ENCODE measurements around the gene SPEG.
A peak's percentile ranks its signal among the peaks of the same experiment; 100 is the strongest.

The SPEG gene

DNA sequence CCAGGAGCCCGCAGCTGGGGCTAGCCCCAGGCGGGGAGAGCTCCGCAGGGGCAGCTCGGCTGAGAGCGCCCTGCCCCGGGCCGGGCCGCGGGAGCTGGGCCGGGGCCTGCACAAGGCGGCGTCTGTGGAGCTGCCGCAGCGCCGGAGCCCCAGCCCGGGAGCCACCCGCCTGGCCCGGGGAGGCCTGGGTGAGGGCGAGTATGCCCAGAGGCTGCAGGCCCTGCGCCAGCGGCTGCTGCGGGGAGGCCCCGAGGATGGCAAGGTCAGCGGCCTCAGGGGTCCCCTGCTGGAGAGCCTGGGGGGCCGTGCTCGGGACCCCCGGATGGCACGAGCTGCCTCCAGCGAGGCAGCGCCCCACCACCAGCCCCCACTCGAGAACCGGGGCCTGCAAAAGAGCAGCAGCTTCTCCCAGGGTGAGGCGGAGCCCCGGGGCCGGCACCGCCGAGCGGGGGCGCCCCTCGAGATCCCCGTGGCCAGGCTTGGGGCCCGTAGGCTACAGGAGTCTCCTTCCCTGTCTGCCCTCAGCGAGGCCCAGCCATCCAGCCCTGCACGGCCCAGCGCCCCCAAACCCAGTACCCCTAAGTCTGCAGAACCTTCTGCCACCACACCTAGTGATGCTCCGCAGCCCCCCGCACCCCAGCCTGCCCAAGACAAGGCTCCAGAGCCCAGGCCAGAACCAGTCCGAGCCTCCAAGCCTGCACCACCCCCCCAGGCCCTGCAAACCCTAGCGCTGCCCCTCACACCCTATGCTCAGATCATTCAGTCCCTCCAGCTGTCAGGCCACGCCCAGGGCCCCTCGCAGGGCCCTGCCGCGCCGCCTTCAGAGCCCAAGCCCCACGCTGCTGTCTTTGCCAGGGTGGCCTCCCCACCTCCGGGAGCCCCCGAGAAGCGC, 49.1 kb downstream of the SPEG start:
- no peak for DNase-seq

DNA sequence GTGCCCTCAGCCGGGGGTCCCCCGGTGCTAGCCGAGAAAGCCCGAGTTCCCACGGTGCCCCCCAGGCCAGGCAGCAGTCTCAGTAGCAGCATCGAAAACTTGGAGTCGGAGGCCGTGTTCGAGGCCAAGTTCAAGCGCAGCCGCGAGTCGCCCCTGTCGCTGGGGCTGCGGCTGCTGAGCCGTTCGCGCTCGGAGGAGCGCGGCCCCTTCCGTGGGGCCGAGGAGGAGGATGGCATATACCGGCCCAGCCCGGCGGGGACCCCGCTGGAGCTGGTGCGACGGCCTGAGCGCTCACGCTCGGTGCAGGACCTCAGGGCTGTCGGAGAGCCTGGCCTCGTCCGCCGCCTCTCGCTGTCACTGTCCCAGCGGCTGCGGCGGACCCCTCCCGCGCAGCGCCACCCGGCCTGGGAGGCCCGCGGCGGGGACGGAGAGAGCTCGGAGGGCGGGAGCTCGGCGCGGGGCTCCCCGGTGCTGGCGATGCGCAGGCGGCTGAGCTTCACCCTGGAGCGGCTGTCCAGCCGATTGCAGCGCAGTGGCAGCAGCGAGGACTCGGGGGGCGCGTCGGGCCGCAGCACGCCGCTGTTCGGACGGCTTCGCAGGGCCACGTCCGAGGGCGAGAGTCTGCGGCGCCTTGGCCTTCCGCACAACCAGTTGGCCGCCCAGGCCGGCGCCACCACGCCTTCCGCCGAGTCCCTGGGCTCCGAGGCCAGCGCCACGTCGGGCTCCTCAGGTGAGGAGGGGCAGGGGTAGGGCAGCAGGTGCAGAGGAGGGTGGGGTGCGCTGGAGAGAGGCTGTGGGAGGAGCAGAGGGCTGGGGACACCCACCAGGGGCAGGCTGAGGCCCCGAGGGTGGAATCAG, 49.9 kb downstream of the SPEG start:
- DNase-seq: no peak

DNA sequence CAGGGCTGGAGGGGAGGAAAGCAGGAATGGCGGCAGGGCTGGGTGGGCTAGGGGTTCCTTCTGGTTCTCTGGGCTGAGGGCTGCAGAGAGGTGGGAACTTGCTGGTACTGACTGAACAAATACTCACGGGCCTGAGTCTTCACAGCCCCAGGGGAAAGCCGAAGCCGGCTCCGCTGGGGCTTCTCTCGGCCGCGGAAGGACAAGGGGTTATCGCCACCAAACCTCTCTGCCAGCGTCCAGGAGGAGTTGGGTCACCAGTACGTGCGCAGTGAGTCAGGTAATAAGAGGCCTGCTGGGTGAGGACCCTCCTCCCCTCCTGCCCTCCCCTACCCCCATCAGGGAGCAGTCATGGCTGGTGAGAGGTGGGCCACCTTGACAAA, 50.5 kb downstream of the SPEG start:
- no peak for DNase-seq

DNA sequence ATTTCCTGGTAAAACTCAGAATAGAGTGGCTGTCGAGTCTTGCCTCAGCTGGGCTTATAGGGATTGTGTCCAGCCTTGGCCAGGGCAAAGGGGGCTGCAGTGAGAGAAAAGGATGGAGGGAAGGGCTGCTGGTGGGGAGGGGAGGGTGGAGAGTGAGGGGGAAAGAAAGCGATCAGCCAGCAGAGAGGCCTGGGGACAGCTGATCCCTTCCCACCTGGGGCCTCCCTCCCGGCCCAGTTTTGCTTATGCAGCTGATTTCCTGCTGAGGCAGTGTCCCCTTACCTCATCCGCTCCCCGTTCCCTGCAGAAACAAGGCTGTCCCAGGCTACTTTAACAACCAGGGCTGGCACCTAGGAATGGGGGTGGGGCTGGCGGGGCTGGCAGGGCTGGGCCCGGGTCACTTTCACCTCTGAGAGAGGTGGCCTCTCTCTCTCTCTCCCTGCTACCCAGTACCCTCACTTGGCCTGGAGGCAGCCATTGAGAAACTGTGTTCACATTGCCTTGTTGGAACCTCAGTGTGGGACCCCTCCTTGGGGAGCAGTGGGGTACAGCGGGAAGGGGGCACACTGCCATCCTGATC, 51.8 kb downstream of the SPEG start:
- no peak for DNase-seq

DNA sequence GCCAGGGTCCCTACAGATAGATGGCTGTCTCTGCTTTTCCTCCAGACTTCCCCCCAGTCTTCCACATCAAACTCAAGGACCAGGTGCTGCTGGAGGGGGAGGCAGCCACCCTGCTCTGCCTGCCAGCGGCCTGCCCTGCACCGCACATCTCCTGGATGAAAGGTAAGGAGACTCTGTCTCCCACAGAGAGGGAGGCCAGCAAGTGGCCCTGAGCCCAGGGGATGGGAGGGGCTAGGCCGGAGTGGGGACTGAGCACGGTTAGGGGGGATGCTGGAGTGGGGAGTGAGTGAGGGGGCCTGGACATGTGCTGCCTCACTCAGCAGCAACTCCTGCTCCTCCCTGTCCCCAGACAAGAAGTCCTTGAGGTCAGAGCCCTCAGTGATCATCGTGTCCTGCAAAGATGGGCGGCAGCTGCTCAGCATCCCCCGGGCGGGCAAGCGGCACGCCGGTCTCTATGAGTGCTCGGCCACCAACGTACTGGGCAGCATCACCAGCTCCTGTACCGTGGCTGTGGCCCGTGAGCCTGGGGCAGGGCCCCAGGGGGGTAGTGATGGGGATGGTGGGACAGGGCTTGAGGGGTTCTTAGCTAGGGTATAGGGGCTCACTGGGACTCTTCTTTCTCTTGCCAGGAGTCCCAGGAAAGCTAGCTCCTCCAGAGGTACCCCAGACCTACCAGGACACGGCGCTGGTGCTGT, 53.7 kb downstream of the SPEG start:
- DNase-seq: no peak

DNA sequence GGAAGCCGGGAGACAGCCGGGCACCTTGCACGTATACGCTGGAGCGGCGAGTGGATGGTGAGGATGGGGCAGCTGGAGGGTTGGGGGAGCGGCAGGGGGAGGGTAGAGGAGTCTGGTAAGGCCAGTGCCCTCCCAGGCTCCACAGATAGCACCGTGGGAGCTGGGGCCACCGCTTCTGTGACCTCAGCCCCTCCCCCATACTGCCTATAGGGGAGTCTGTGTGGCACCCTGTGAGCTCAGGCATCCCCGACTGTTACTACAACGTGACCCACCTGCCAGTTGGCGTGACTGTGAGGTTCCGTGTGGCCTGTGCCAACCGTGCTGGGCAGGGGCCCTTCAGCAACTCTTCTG, 54.2 kb downstream of the SPEG start:
- no peak for DNase-seq

DNA sequence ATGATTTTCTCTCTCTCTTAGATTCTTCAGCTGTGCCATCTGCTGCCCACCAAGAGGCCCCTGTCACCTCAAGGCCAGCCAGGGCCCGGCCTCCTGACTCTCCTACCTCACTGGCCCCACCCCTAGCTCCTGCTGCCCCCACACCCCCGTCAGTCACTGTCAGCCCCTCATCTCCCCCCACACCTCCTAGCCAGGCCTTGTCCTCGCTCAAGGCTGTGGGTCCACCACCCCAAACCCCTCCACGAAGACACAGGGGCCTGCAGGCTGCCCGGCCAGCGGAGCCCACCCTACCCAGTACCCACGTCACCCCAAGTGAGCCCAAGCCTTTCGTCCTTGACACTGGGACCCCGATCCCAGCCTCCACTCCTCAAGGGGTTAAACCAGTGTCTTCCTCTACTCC, 54.7 kb downstream of the SPEG start:
- DNase-seq: no peak

DNA sequence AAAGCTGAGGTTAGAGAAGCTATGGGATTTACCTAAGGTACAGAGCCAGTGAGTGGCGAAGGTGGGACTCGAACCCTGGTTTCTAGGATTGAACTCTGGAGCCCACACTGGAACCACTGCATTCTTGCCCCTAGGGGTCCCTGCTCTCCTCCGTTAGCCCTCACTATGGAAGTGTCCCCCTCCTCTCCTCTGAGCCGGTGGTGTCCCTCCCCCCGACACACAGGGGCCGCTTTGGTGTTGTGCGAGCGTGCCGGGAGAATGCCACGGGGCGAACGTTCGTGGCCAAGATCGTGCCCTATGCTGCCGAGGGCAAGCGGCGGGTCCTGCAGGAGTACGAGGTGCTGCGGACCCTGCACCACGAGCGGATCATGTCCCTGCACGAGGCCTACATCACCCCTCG, 55.5 kb downstream of the SPEG start:
- DNase-seq: no peak

DNA sequence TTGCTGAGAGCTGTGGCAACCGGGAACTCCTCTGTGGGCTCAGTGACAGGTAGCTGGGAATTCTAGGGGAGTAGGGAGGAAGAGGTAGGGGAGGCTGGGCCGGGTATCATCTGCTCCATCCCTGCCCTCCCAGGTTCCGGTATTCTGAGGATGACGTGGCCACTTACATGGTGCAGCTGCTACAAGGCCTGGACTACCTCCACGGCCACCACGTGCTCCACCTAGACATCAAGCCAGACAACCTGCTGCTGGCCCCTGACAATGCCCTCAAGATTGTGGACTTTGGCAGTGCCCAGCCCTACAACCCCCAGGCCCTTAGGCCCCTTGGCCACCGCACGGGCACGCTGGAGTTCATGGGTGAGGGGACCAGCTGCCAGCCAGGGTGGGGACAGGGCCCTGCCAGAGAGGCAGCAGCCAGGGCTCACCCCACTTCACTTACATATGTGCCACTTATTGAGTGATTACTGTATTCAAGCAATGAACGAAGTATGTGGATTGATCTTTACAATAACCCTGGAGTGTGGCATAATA, 56.0 kb downstream of the SPEG start:
- no peak for DNase-seq

DNA sequence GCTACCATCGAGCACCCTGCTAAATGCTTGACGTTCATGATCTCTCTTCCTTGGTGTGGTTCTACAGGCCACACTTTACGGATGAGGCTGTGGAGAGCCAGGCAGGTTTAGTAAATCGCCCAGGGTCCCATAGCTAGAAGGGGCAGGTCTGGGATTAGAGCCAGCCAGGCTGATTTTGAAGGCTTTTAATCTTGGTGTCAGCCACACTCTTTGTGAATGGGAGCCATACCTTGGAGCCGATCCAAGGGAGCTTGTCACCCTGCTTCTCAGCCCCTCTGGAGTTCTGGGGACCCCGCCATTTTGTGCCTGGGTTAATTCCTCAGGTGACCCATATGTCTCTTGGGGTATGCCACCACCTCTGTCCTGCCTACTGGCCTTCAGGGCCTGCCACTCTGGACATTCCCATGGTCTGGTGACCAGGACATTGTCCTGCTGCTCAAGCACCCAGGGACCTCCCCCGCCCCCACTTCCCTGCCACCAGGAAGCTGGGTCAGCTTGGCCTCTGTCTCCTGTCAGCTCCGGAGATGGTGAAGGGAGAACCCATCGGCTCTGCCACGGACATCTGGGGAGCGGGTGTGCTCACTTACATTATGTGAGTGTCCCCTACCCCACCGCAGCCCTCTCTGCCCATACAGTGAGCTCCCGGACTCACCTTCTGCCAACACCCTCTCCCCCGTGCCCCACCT, 56.8 kb downstream of the SPEG start:
- no peak for DNase-seq

DNA sequence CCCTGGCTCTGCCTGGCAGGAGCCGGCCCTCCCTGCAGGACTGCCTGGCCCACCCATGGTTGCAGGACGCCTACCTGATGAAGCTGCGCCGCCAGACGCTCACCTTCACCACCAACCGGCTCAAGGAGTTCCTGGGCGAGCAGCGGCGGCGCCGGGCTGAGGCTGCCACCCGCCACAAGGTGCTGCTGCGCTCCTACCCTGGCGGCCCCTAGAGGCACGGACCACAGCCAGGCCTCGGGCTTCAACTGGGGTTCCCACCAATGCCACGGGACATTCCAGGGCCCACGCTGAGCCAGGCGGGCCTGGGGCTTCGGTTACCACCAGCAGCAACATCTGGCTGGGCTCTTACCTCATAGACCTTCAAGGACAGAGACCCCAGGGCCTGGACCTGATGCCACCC, 57.9 kb downstream of the SPEG start:
- DNase-seq: no peak

DNA sequence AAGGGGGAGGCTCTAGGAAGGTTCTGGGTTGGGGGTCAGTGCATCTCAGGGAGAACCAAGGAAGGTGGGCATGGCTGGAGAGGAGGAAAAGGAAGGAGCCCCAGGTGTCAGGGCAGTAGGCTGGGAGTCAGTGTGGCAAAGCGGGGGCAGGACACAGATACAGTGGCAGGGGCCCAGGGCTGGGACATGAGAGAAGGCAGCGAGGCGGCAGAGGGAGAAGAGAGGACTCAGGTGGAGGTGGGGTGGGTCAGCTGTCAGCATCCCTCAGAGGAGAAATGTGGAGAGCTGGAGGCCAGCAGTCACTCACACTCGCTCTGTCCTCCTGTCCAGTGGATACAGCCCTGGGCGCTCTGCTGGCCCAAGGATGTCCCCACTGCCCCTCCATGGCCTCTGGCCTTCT, 58.4 kb downstream of the SPEG start:
- DNase-seq: no peak

DNA sequence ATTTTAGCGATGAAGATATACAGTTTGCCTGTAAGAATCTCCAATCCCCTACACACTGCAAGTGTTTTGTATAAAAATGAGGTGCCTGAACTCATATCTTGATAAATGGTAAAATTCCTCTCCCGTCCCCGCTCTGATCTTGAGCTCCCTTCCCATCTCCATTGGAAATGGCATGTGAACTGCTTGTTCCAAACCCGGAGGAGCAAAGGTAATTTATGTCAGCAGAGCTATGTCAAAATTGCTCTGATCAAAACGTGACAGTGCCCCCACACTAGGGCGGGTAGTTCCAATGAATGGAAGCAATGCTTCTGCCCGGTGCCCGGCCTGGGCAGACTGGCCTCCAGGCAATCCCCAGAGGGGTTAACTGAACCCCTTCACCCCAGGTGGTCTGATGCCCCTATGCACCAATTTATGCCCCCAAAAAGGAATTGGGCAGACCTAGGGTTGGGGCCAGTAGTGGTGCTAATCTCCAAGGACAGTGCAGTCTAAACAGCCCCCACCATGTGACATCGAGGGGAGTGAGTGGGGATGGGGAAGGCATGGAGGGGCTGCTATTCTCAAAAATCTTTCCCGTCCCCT, 60.4 kb downstream of the SPEG start:
- DNase-seq: no peak

DNA sequence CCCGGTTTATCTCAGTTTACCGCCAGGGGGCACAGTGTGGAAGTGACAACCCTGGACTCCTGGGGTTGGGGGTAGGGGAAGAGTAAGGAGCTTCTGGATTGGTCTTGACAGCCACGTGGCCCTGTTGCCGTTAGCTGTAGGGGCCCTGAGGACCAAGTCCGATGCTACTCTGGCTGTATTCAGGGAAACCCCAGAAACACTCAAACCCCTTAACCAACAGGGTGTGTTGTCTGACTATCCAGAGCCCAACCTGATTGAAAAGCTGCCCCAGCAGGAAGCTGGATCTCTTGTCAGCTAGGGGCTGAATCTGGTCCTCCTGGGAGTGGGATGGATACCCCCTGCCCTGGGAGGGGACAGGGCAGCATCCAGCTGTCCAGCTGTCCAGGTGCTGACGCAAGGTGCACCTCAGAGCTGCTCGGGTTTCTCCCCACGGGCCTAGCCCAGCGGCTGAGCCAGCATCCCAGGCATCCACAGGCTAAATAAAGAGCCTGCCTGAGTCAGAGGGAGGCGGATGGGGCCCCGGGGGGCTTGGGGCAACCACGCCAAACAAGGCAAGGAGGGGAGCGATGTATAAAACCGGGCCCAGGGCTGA, 61.0 kb downstream of the SPEG start:
- peak; percentile 51 for DNase-seq

DNA sequence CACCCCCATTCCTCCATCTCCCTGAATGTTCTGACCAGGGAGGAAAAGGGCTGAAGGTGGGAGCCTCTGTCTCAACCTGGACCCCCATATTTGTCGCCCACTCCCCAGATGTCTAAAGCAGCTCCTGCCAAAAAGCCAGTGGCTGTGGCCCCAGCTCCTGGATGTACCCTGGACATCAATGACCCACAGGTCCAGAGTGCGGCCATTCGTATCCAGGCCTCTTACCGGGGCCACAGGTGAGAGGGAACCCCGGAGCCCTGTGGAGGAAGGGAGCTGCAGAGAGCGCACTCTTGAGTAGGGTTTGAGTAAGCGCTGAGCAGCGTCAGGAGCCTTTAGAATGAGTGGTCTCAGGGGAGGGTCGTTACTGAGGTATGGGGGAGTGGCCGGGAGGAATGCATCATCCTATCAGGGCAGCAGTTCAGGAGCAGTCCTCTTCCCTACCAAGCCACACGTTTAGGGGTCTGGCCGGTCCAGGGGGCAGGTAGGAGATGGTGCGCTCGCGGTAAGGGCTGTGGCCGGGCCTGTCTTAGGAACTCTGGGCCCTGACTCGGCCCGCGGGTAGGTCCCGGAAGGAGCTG, 61.7 kb downstream of the SPEG start:
- no peak for DNase-seq

DNA sequence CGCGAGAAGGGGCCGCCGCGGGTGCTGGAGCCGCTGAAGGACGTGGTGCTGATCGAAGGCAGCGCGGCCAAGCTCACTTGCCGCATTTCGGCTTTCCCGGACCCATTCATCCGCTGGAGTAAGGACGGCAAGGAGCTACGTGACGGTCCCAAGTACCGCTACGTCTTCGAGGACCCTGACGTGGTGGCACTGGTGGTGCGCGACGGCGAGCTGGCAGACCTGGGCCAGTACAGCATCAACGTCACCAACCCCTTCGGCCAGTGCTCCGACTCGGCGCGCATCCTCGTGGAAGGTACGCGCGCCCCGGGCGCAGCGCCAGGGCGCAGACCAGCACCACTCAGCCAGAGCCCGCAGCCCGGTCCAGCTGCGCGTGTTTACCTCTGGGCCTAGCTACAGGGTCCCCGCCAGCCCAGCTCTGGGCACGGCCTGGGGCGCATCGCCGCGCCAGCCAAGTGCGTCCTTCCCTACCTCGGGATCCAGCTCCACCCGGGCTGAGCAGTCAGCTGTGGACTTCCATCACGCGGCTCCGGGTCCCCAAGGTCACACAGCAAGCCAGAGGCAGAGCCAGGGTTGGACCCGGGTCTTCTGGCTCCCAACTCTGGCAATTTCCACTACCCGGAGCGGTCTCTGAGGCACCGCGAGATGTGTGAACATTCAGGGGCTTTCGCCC, 62.3 kb downstream of the SPEG start:
- DNase-seq: no peak

DNA sequence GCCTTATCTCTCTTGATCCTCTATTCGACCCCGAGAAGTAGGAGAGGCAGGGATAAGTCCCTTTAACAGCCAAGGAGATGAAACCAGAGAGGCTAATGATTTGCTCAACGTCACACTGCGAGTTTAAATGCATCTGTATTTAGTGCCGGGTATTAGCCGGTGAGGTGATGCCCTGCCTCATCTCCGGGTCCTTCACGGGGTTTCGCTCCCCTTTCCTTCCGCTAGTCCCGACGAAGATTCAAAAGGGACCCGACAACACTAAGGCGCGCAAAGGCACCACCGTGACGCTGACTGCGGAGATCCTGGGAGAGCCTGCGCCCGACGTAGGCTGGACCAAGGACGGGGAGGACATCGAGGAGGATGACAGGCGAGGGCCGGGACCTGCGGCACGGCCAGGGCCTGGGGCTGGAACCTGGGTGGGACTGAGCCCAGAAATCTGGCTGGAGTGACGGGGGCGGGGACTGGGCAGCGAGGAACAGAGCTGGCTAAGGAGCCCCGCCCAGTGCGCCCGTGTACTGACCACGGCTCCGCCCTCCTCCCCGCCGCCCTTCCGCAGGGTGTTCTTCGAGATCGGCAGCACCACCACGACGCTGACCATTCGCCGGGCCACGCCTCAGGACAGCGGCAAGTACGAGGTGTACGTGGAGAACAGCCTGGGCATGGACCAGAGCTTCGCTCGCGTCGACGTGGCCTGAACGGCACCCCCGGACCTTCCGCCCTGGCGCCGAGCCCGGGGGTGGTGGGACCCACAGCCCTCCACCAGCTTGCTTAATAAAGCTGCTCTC, 63.0 kb downstream of the SPEG start:
- DNase-seq: peak; percentile 68

DNA sequence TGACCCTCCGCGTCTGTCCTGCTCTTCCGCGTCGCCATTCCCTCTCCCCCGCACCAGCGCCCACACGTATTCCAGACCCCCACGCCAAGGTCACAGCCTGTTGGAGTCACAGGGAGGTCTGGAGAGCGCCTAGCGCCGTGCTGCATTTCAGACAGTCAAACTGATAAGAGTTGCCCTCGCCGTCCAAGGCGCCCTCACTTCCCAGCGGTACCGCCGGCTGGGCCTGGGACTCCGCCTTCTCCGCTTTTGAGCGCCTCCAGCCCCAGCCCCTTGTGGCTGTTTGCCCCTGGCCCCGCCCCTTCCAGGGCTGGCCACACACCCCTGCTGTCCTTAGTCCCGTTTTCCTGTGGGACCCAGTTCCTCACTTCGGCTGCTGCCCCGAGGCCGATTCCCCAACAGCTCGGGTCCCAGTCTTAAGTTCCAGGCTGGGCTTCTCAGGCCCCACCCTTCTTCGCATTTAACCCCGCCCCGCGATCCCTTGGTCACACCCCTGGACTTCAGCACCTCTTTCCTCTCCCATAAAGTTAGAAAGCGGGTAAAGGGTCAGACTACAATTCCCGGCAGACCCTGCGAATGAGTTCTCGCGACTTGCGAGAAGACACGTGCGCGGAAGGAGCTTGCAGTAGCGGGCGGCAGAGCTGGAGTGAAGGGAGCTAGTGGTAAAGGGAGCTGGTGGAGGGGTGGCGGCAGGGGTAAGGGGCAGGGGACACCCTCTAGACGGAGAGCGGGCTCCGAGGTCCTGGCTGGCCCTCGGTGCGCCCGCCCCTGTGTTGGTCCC, 63.8 kb downstream of the SPEG start, which contains the start of gene GMPPA:
GMPPA (plus strand) TSS at position 612 of the 778 bp plus-strand sequence. CDS start 1,085 bp downstream, outside the sequence.
- DNase-seq: peak; percentile 97

DNA sequence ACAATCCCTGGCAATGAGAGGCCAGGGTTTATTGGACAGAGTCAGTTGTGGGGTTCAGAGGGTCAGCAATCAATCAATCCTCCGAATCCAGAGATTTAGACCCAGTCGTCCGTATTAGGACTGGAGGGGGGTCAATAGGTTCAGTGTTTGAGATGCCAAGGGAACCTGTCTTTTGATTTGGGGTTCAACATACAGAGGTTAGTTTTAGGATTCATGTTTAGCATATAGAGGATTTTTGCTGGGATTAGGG, 64.3 kb downstream of the SPEG start:
- no peak for DNase-seq
